GM15510 (cell line): ENCODE measurements around the gene LEO1.

Experiments
- POLR2A ChIP-seq: IDR thresholded peaks from 3 replicates; pipeline ENCODE4 v1.6.1; 2011; ENCODE audit warnings: borderline replicate concordance; ENCODE audit not compliant: insufficient read length; ENCODE audit errors: extremely low read depth

The LEO1 gene

DNA sequence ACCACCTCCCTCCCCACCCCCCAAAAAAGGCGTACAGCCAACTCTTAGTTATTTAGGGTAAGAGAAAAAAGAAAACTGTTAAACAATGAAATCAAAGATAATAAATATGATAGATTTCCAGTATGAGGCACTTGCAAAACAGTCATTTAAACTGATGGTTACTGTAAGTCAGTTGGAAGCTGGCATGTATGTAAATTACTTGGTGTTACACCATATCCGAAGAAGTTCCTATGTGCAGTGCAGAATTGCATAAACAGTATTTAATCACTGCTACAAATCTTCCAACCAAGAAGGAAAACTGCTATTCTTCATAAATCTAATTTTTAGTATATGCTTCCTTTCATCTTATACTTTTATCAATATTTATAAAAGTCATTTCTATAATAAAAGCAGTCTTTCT, 62.0 kb downstream of the LEO1 start:
- no peak for TF ChIP-seq POLR2A

DNA sequence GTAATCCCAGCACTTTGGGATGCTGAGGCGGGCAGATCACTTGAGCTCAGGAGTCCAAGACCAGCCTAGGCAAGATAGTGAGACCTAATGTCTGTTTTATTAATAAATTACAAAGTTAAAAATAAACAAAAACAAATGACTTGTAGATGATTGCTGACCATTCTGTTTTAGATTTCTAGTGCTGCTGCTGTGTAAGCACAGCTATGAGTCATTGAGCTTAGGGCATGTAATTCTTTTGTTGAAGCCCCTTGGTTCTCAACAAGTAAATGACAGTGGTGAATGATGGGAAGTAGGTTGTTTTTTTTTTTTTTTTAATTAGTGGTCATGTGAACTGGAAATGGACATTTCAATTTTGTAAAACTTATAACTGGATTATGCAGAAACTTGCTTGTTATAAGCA, 63.3 kb downstream of the LEO1 start:
- no peak for TF ChIP-seq POLR2A

DNA sequence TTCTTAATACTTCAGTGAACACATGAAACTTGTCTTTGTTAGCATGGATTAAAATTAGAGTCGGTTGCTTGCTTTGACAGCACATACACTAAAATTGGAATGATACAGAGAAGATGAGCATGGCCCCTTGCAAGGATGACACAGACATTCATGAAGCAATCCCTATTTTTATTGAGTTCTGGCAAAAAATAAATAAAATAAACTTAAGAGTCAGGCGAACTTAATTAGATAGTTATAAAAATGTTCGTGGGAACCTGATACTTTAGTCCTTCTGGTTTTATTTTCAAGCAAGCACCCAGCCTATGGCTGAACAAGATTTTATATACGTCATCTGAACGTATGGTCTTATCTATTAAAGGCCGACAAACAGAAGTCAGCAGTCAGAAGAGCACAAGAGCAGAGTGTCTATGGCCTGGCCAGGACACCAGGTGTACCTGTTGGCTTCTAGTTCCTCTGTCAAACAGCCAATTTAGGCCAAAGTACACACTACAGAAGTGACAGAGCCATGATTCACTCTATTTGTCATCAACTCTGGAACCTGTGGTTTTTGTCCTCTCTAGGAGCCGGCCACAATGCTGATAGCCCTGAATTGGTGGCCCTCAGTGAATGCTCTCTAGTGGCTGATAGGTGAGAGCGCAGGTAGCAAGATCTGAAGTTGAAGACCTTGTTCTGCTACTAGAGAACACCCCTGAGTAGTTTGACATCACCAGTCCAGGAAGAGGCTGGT, 64.3 kb downstream of the LEO1 start:
- no peak for TF ChIP-seq POLR2A

DNA sequence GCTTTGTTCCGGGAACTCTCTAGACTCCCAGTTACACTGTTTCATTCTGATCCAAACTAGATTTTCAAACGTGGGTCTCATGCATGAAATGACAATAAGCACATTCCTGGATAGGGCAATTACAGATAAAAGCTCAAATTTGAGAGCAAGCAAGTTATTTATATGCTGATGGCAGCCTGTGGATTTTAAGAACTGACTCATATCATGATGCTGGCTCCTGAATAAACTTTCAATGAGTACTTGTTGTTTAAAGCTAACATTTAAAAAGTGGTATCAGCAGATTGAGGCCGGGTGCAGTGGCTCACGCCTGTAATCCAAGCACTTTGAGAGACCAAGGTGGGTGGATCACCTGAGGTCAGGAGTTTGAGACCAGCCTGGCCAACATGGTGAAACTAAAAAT, 66.6 kb downstream of the LEO1 start:
- no peak for TF ChIP-seq POLR2A

DNA sequence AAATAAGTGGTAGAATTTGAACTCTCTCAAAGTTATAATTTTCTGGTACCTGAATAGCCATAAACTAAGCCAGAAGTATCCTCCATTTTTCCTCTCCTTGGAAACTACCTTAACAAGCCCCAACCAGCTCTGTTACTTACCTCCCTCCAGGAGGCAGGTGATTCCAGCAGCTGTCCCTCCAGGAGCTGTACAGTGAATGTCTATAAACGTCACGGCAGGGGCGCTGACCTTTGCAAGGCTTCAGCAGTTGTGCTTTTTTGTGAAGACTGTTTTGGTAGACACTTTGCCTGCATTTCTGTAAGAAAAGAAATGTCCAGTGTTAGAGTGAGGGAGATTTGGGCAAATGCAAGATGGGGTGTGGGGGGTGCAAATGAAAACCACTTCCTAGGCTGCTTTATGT, 67.2 kb downstream of the LEO1 start:
- no peak for TF ChIP-seq POLR2A

DNA sequence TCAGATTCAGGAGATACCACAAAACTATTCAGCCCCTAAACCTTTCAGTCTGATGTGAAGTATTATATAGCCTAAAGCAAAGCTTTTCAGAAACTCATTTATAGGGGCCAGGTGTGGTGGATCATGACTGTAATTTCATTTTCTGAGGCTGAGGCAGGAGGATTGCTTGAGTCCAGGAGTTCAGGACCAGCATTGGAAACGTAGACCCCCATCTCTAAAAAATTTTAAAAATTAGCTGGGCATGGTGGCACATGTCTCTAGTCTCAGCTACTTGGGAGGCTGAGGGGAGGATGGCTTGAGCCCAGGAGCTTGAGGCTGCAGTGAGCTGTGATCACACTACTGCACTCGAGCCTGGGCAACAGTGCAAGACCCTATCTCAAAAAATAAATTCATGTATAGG, 82.1 kb downstream of the LEO1 start:
- TF ChIP-seq POLR2A, result no peak

DNA sequence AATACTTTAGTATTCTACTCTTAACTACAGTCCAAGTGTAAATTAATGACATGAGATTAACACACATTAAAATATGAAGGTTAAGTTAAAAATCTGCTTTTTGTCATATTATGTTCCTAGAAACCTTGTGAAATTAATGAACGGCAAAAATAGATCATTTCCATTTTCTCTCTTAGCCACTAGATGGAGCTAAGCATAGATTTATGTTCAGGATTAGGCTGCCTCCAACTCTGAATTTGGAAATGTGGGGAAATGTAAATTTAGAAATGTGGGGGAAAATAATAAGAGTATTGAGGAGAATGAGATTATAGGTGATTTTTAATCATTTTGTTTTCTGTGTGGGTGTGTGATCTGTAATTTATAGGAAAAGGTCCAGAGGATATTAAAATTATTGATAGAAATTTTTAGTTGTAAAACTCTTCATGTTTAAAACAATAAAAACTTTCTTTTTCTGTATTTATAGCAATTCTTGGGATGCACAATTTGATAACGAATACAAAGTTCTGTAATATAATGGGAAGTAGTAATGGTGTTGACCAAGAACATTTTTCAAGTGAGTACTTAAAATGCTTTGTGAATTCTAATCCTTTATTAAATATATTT, 82.9 kb downstream of the LEO1 start:
- no peak for TF ChIP-seq POLR2A
